Activated naive CD8-positive, alpha-beta T cell treated with anti-CD3 and anti-CD28 coated beads for 36 hours (primary cell): ENCODE results near the gene TMEM198. TPM values are rescaled to one million over a fixed set of nuclear protein-coding genes. Genes with fewer than 3 reads are reported as not detected.
A peak's percentile ranks its signal among the peaks of the same experiment; 100 is the strongest.

Experiments used
- DNase-seq: peaks from one replicate; pipeline ENCODE4 v3.0.0; 2021
- H3K27ac Mint-ChIP-seq: one replicate; pipeline ENCODE4 v1.8.0; 2022; ENCODE audit warnings: mild to moderate bottlenecking, moderate library complexity, mixed read lengths
- H3K27me3 Mint-ChIP-seq: one replicate; pipeline ENCODE4 v1.8.0; 2022; ENCODE audit warnings: mild to moderate bottlenecking, mixed read lengths
- H3K36me3 Mint-ChIP-seq: one replicate; pipeline ENCODE4 v1.8.0; 2021; ENCODE audit warnings: mild to moderate bottlenecking, mixed read lengths
- H3K4me1 Mint-ChIP-seq: one replicate; pipeline ENCODE4 v1.8.0; 2021; ENCODE audit warnings: mixed read lengths
- H3K4me3 Mint-ChIP-seq: one replicate; pipeline ENCODE4 v1.8.0; 2022; ENCODE audit warnings: mild to moderate bottlenecking, moderate library complexity, mixed read lengths
- H3K9me3 Mint-ChIP-seq: one replicate; pipeline ENCODE4 v1.8.0; 2022; ENCODE audit warnings: mixed read lengths
- total RNA-seq, 2 experiments: library from RNA; stranded (reverse); gene quantifications; one replicate each; pipeline ENCODE4 v1.2.3, GENCODE V29; 2021

The TMEM198 gene
- total RNA-seq, 2 experiments from 2014 or later = 3.5 to 4.2 TPM

DNA sequence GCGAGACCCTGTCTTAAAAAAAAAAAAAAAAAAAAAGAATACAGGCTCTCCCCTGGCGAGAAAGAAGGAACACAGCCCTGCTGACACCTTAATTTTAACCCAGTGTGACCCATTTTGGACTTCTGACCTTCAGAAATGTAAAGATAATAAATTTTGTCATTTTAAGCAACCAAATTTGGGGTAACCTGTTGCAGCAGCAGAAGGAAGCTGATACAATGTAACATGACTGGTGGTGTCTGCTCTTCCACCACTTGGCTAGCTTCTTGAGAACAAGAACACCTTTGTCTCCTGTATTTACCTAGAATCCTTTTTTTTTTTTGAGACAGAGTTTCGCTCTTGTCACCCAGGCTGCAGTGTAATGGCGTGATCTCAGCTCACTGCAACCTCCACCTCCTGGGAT lies 47.3 kb downstream of the TMEM198 start:
- Mint-ChIP-seq H3K27ac (no peak overlapping the region), H3K27me3 (no peaks in the 10 kb centered on the region), H3K9me3 (no peaks in the 10 kb centered on the region), H3K4me3 (no peak overlapping the region), H3K4me1 (peaks cover 5% of the 10 kb centered on the region), H3K36me3 (no peaks in the 10 kb centered on the region)
- DNase-seq = no peak

DNA sequence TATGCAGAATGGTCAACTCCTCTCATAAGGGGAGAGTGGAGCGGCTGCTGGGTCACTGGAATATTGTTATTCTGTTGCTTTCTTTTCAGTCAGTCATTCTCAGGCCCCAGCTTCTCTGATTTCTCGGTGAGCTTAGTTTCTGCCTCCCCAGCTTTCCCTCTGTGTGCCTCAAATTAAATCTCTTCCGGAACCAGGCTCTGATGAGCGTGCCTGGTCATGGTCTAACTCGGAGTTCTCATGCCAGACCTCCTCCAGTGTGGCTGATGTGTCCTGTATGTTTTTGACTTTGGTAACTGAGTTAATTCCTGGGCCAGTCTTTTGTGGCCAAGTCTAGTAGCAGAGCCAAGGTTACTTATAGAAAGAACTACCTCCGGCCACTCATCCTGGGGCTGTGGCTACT lies 48.9 kb downstream of the TMEM198 start:
- H3K9me3 Mint-ChIP-seq = no peaks in the 10 kb centered on the region
- no peak for DNase-seq
- H3K4me1 Mint-ChIP-seq = peaks cover 12% of the 10 kb centered on the region
- no peak overlapping the region for H3K4me3 Mint-ChIP-seq
- H3K27me3 Mint-ChIP-seq = peaks cover 3% of the 10 kb centered on the region
- H3K27ac Mint-ChIP-seq = no peak overlapping the region
- no peaks in the 10 kb centered on the region for H3K36me3 Mint-ChIP-seq

GRCh38 chr2:219593154-219593553 lies 49.3 kb downstream of the TMEM198 start:
- no peak for DNase-seq
- Mint-ChIP-seq H3K27me3 (peaks cover 3% of the 10 kb centered on the region), H3K4me3 (no peak overlapping the region), H3K4me1 (peaks cover 14% of the 10 kb centered on the region), H3K27ac (no peak overlapping the region), H3K36me3 (no peaks in the 10 kb centered on the region), H3K9me3 (no peaks in the 10 kb centered on the region)

DNA sequence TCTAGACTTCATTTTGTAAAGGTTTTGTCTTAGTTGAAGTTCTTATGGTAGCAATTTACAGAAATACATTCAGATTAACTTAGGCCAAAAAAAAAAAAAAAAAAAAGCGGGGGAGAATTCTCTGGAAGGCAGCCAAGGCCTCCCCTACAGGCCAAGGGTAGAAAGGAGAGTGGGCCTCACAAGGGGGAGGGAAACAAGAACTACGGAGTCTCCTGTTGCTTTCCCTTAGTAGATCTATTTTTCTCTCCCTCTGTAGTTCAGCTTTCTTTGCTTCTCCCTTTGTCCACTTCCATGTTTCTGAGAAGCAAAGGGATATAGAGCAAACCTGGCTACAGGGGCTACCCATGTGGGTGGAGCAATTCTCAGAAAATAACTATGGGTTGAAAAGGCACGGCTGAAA lies 51.4 kb downstream of the TMEM198 start:
- peaks cover 3% of the 10 kb centered on the region for H3K27me3 Mint-ChIP-seq
- peaks cover 24% of the 10 kb centered on the region for H3K4me1 Mint-ChIP-seq
- H3K36me3 Mint-ChIP-seq = peaks cover 2% of the 10 kb centered on the region
- no peak overlapping the region for H3K4me3 Mint-ChIP-seq
- H3K27ac Mint-ChIP-seq = no peak overlapping the region
- DNase-seq = no peak
- H3K9me3 Mint-ChIP-seq = no peaks in the 10 kb centered on the region

DNA sequence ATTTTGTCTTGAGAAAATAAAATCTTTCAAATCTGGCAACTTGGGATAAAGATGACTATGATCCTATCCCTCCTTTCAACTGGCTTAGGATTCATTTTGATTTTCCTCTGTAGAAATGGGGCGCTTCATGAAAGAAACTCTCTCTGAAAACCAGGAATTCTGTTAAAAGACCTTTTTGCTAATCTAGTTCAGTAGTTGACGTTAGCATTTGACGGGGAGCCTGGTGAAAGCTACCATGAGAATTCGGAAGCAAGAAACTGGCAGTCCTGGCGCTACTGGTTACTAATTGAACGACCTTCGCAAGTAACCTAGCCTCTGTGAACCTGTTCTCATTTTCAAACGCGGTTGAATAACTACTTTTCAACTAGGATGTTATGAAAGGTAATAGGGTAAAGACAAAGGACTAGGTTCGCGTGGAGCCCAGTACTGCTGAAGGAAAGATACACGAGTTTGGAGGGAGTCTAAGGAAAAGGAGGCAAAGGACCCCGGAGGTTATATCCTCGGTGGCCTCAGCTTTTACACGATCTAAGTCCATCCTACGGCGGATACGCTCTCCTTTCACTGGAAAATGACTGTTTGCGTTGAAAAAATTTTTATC lies 53.2 kb downstream of the TMEM198 start:
- no peaks in the 10 kb centered on the region for H3K9me3 Mint-ChIP-seq
- peaks cover 3% of the 10 kb centered on the region for H3K27me3 Mint-ChIP-seq
- H3K4me1 Mint-ChIP-seq = peaks cover 24% of the 10 kb centered on the region
- peaks cover 5% of the 10 kb centered on the region for H3K36me3 Mint-ChIP-seq
- peak overlapping the region; percentile 93 for H3K4me3 Mint-ChIP-seq
- H3K27ac Mint-ChIP-seq = peak overlapping the region; percentile 93
- no peak for DNase-seq

DNA sequence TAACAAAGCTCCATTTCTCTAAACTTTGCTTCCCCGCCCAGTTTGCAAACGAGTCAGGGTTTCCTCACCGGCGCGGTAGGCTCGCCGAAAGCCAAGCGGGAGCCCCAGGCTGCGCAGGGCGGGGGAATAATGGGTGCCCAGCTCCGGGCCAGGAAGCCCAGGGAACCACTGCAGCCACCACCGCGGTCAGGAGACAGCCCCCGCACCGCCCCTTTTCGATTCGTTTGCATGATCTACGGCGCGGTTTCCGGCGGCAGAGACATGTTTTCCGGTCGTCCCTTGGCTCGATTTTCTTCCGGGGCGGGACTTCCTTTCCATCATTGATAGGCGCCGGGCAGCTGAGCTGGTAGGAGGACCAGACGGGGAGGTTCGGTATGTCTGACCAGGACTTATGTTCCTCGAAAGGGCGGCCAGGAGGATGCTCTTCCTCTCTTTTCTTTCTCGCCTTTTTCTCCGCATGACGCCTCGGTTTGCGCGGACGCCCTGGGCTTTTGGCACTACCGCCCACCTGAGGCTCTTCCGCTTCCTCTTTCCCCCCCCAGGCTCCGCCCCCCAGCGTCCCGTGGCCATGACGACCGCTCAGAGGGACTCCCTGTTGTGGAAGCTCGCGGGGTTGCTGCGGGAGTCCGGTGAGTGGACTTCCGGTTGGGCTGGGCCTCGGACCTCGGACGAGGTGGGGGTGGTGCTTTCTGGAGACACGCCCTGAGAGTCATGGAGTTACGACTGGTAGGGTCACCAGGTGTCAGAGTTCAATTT lies 53.9 kb downstream of the TMEM198 start, which contains the start of gene STK11IP:
Gene STK11IP, plus strand, starts transcription at position 306 of the 756 bp plus-strand sequence. Its CDS starts 263 bp downstream, at position 569.
- Mint-ChIP-seq H3K27me3 (peaks cover 3% of the 10 kb centered on the region), H3K4me3 (peak within 1 kb of the TSS; percentile 93), H3K27ac (peak within 1 kb of the TSS; percentile 93), H3K36me3 (peaks cover 9% of the 10 kb centered on the region), H3K9me3 (no peaks in the 10 kb centered on the region), H3K4me1 (peaks cover 24% of the 10 kb centered on the region)
- peak; percentile 90 for DNase-seq

GRCh38 chr2:219598308-219599078 lies 54.7 kb downstream of the TMEM198 start:
- peak overlapping the region; percentile 93 for H3K27ac Mint-ChIP-seq
- peaks cover 3% of the 10 kb centered on the region for H3K27me3 Mint-ChIP-seq
- H3K4me1 Mint-ChIP-seq = peaks cover 24% of the 10 kb centered on the region
- peaks cover 10% of the 10 kb centered on the region for H3K36me3 Mint-ChIP-seq
- DNase-seq = no peak
- H3K4me3 Mint-ChIP-seq = peak overlapping the region; percentile 93
- H3K9me3 Mint-ChIP-seq = no peaks in the 10 kb centered on the region

Other genes starting within 250 kb of the TMEM198 start
- 1 to 10 TPM; 1.7 to 2.5 TPM for gene PTPRN, start 234.6 kb upstream of the TMEM198 start, total RNA-seq
- not detected for gene RESP18, start 211.3 kb upstream of the TMEM198 start, total RNA-seq
- gene DNPEP, start 156.1 kb upstream of the TMEM198 start, total RNA-seq = 100 to 1,000 TPM; 122 to 123 TPM
- under 1 TPM; 0.26 to 0.39 TPM for gene DES, start 125.7 kb upstream of the TMEM198 start, total RNA-seq
- gene SPEG, start 109.2 kb upstream of the TMEM198 start, total RNA-seq = 1 to 10 TPM; 1.5 to 1.6 TPM
- gene GMPPA, start 45.1 kb upstream of the TMEM198 start, total RNA-seq = 10 to 100 TPM; 29.1 to 31.5 TPM
- gene ASIC4, start 29.5 kb upstream of the TMEM198 start, total RNA-seq = not detected
- 10 to 100 TPM; 21.9 to 23.9 TPM for gene CHPF, start 219 bp upstream of the TMEM198 start, total RNA-seq
- 1 to 10 TPM; 1.7 to 2.0 TPM for gene OBSL1, start 27.5 kb downstream of the TMEM198 start, total RNA-seq
- gene INHA, start 28.3 kb downstream of the TMEM198 start, total RNA-seq = not detected
- 10 to 100 TPM; 24.5 to 25.3 TPM for gene STK11IP, start 53.8 kb downstream of the TMEM198 start, total RNA-seq
- gene SLC4A3, start 83.6 kb downstream of the TMEM198 start, total RNA-seq = under 1 TPM in 1 of 2 experiments, not detected in 1; 0.10 TPM